Measurements from ENCODE around the gene GLB1L.

Gene GLB1L

GRCh38 chr2:219214141-219214540 lies 31.1 kb downstream of the GLB1L start:
- Histone ChIP-seq H3K4me1 (peaks cover 0 to 26% (median 19%) of the 10 kb centered on the region in 4 donors), H3K27ac (no peak overlapping the region), H3K36me3 (peaks cover 48 to 71% (median 51%) of the 10 kb centered on the region in 3 donors), H3K27me3 (no peaks in the 10 kb centered on the region), H3K9me3 (no peaks in the 10 kb centered on the region), H3K4me3 (no peak overlapping the region)
- TF ChIP-seq, protein P1, sequence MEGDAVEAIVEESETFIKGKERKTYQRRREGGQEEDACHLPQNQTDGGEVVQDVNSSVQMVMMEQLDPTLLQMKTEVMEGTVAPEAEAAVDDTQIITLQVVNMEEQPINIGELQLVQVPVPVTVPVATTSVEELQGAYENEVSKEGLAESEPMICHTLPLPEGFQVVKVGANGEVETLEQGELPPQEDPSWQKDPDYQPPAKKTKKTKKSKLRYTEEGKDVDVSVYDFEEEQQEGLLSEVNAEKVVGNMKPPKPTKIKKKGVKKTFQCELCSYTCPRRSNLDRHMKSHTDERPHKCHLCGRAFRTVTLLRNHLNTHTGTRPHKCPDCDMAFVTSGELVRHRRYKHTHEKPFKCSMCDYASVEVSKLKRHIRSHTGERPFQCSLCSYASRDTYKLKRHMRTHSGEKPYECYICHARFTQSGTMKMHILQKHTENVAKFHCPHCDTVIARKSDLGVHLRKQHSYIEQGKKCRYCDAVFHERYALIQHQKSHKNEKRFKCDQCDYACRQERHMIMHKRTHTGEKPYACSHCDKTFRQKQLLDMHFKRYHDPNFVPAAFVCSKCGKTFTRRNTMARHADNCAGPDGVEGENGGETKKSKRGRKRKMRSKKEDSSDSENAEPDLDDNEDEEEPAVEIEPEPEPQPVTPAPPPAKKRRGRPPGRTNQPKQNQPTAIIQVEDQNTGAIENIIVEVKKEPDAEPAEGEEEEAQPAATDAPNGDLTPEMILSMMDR (IDR thresholded peaks at IDR 0.05): no peak
- intact Hi-C loops (cut with DNase I; ENCODE audit: low total_unique reads): no loop called here
- no peak for DNase-seq

DNA sequence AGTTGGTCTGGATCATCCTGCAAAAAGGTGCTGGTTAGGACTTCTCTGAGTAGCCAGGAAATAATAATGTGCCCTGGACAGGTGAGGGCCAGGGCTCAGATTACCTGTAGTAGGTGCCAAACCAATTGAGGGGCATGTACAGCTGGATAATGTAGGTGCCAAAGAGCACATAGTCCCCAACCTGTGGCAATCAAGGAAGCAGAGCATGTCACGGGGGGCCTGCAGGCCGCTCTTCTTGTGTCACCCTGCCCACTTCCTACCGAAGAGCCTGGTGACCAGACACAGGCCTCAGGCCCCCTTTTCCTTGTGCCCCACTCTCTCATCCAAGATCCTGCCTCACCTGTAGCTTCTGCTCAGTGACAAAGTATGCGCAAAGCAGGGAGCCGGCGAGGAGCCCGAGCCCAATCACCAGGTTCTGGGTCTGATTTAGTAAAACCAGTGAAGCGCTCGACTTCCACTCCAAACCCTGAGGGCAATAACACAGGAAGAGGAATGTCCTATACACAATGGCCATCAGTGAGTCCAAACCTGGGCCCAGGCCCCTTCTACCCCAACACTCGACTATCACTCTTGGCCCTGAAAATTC lies 31.7 kb downstream of the GLB1L start:
- intact Hi-C loops (cut with DNase I; ENCODE audit: low total_unique reads): no loop called here
- no peak for DNase-seq
- no peak overlapping the region for H3K27ac ChIP-seq
- no peak overlapping the region for H3K4me3 ChIP-seq
- peaks cover 0 to 22% (median 18%) of the 10 kb centered on the region in 4 donors for H3K4me1 ChIP-seq
- no peaks in the 10 kb centered on the region for H3K27me3 ChIP-seq
- TF ChIP-seq, protein P1 (IDR thresholded peaks at IDR 0.05): no peak
- H3K9me3 ChIP-seq: no peaks in the 10 kb centered on the region
- peaks cover 48 to 76% (median 56%) of the 10 kb centered on the region in 3 donors for H3K36me3 ChIP-seq

DNA sequence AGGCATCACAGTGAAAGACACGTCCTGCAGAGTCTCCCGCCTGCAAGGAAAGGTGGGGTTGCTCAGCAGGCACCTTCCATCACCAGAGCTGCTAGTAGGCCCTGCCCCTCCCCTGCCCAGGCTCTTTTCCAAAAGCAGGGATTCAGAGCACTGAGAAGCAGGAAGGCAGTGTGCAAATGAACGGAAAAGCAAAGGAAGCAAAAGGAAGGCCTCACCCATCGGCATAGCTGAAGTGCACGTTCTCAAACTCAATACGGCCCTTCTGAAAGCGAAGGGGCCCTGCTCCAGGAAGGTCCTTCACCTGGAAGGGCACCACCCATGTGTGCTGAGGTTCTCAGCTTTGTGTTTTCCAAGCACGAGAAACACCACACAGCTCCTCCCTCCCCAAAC lies 32.2 kb downstream of the GLB1L start:
- intact Hi-C loops (cut with DNase I; ENCODE audit: low total_unique reads): no loop called here
- DNase-seq: no peak
- Histone ChIP-seq H3K9me3 (no peaks in the 10 kb centered on the region), H3K4me1 (peaks cover 0 to 25% (median 19%) of the 10 kb centered on the region in 4 donors), H3K36me3 (peaks cover 48 to 82% (median 62%) of the 10 kb centered on the region in 3 donors), H3K4me3 (no peak overlapping the region), H3K27ac (no peak overlapping the region), H3K27me3 (no peaks in the 10 kb centered on the region)
- TF ChIP-seq, protein P1 (IDR thresholded peaks at IDR 0.05): no peak

GRCh38 chr2:219210886-219211362 lies 34.3 kb downstream of the GLB1L start:
- TF ChIP-seq, protein P1 (IDR thresholded peaks at IDR 0.05): no peak
- H3K27ac ChIP-seq: no peak overlapping the region
- no peak for DNase-seq
- no peaks in the 10 kb centered on the region for H3K27me3 ChIP-seq
- intact Hi-C loops (cut with DNase I; ENCODE audit: low total_unique reads): no loop called here
- peaks cover 0 to 18% (median 15%) of the 10 kb centered on the region in 4 donors for H3K4me1 ChIP-seq
- no peaks in the 10 kb centered on the region for H3K9me3 ChIP-seq
- peaks cover 48 to 80% (median 63%) of the 10 kb centered on the region in 3 donors for H3K36me3 ChIP-seq
- H3K4me3 ChIP-seq: no peak overlapping the region

DNA sequence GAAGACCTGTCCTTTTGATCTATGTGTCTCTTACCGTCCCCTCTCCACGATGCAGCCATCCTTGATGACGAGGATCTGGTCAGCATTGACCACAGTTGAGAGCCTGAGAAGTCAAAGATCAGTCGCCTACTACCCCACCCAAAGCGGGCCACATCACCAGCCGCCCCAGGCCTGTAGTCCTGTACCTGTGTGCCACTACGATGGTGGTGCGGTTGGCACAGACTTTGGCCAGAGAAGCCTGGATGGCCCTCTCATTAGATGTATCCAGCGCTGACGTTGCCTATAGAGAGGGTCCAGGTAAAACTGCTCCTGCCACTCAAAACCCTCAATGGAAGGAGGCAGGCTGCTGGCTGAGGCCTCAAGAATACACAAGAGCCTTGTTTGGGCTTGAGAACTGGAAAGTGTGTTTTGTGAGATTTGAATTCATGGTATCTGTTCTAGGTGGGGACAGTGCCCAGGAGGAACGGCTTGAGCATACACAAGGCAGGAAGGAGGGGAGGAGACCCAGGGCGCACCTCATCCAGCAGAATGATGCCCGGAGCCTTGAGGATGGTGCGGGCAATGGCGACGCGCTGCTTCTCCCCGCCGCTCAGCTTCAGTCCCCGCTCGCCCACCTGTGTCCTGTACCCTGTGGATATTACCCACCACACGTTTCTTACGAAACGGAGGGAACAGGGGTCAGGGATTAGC lies 34.9 kb downstream of the GLB1L start:
- Histone ChIP-seq H3K27me3 (no peaks in the 10 kb centered on the region), H3K9me3 (no peaks in the 10 kb centered on the region), H3K27ac (no peak overlapping the region), H3K4me3 (no peak overlapping the region), H3K36me3 (peaks cover 48 to 74% (median 57%) of the 10 kb centered on the region in 3 donors), H3K4me1 (peaks cover 0 to 20% (median 15%) of the 10 kb centered on the region in 4 donors)
- DNase-seq: no peak
- TF ChIP-seq, protein P1 (IDR thresholded peaks at IDR 0.05): no peak
- intact Hi-C loops (cut with DNase I; ENCODE audit: low total_unique reads): no loop called here
